GM12864 (cell line): ENCODE data around the gene CDX1.

Experiments used
- DNase-seq: peaks from one replicate; pipeline ENCODE4 v3.0.0-alpha.2; 2011; ENCODE audit warnings: low read depth
- H3K4me3 ChIP-seq: 2 replicates; pipeline ENCODE4 v1.5.1; 2011; ENCODE audit warnings: mild to moderate bottlenecking, low read depth, low read length, control low read depth
- TF ChIP-seq, protein P1 (sequence below): IDR thresholded peaks from 2 replicates; pipeline ENCODE4 v1.5.1; 2011; ENCODE audit warnings: low read depth, mild to moderate bottlenecking, moderate library complexity, low read length, control low read depth, inconsistent platforms; ENCODE audit errors: missing control alignments

Gene CDX1

DNA sequence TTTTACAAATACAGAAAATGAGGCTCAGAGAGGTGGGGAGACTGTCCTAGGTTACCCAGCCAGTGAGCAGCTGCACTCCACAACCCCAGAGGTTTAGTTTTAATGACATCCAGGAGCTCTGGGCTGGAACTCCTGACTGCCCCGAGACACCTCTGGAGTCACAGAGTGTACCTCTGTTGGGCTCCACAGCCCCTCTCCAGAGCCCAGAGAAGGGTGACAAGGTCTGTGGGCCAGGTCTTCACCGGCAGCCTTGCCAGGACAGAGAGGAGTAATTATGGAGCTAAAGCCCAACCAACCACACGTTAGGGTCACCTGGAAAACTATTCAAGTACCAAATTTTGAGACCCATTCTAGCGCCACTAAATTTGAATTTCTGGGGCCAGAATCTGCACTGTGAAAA is 11.1 kb downstream of the CDX1 start:
- no peak overlapping the region for H3K4me3 ChIP-seq
- no peak for DNase-seq
- TF ChIP-seq, protein P1, sequence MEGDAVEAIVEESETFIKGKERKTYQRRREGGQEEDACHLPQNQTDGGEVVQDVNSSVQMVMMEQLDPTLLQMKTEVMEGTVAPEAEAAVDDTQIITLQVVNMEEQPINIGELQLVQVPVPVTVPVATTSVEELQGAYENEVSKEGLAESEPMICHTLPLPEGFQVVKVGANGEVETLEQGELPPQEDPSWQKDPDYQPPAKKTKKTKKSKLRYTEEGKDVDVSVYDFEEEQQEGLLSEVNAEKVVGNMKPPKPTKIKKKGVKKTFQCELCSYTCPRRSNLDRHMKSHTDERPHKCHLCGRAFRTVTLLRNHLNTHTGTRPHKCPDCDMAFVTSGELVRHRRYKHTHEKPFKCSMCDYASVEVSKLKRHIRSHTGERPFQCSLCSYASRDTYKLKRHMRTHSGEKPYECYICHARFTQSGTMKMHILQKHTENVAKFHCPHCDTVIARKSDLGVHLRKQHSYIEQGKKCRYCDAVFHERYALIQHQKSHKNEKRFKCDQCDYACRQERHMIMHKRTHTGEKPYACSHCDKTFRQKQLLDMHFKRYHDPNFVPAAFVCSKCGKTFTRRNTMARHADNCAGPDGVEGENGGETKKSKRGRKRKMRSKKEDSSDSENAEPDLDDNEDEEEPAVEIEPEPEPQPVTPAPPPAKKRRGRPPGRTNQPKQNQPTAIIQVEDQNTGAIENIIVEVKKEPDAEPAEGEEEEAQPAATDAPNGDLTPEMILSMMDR, result no peak

DNA sequence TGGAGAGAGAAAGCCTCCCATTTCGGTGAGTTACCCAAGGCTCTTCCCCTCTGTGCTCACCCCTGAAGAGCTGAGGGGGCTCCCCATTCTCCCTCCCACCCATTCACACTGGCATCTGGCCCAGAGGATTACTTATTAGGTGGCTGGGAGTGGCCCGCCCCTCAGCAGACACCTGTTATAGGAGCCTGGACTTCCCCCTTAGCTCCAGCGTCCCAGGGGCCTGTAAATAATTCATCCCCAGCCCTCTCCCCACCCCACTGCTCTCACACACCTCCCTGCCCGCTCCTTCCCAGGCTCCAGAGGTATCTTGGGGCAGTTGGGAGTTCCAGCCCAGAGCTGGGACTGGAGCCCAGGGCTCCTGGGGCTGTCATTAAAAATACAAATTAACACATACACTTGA is 11.7 kb downstream of the CDX1 start:
- no peak overlapping the region for H3K4me3 ChIP-seq
- no peak for DNase-seq
- TF ChIP-seq, protein P1, result no peak

DNA sequence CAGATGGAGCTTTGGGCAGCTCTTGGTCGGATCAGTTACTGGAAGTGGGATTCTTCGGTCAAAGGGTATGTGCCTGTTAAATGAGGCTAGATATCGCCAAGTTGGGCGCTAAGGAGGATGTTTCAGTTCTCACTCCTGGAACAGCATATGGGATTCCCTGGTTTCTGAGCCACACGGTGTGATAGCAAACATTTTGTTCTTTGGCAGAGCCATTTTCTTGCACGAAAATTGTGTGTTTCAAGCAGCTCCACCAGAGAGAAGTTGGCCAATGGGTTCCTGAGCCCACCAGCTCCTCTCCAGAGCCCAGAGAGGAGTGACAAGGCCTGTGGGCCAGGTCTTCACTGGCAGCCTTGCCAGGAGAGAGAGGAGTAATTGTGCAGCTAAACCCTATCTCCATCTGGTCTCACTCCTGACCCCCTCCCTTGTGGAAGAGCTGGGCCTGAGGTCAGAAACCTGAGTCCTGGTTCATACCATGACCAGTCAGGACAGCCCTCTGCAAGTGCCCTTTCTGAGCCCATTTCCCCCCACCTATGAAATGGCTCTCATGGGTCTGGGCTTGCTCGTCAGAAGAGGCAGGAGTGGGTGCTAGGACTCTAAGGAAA is 12.5 kb downstream of the CDX1 start:
- H3K4me3 ChIP-seq, result no peak overlapping the region
- TF ChIP-seq, protein P1, result no peak
- no peak for DNase-seq

DNA sequence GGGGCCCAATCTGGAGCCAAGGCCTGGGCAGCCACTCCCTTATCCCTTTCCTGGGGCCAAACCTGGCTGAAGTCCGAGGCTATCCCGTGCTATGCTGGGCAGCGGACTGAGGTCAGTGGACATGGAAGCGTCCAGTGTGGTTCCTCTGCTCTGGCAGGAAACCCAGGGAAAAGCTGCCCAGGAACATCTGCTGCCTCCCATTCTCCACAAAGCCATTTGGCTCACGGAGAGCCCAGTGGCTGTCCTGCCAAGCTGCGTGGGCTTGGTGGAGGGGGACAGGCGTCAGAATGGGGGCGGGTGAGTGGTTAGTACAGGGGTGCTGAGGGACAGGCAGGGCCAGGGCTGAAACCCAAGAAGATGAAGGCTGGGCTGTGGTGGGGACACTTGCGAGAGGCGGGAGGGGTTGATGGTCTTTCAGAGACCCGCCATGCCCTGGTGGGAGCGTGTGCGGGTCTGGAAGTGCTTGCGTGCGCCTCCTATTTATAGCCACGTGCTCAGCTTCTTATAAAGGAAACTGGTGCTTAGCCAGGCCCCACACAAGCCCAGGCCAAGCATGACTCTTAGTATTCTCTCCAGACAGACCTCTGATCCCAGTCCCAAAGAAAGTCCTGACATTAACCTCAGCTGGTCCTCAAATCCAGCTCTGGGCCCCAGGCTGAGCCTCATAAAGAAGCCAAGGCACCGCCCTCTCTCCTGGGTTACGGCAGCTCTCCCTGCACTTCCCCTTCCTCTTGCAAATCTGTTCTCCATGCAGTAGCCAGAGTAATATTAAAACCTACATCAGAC is 13.9 kb downstream of the CDX1 start:
- no peak for DNase-seq
- TF ChIP-seq, protein P1, result no peak
- H3K4me3 ChIP-seq, result no peak overlapping the region

DNA sequence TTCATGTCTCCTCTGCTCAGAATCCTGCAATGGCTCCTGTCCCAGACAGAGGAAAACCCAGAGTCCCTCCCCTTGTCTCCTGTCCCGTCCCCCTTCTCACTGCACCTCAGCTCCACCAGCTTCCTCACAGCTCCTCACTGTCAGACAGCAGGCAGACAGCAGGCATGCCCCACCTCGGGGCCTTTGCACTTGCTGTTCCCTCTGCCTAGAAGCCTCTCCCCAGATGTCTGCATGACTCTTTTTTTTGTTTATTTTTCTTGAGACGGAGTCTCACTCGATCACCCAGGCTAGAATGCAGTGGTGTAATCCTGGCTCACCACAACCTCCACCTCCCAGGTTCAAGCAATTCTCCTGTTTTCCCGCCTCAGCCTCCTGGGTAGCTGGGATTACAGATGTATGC is 14.4 kb downstream of the CDX1 start:
- TF ChIP-seq, protein P1, result no peak
- no peak for DNase-seq
- no peak overlapping the region for H3K4me3 ChIP-seq

DNA sequence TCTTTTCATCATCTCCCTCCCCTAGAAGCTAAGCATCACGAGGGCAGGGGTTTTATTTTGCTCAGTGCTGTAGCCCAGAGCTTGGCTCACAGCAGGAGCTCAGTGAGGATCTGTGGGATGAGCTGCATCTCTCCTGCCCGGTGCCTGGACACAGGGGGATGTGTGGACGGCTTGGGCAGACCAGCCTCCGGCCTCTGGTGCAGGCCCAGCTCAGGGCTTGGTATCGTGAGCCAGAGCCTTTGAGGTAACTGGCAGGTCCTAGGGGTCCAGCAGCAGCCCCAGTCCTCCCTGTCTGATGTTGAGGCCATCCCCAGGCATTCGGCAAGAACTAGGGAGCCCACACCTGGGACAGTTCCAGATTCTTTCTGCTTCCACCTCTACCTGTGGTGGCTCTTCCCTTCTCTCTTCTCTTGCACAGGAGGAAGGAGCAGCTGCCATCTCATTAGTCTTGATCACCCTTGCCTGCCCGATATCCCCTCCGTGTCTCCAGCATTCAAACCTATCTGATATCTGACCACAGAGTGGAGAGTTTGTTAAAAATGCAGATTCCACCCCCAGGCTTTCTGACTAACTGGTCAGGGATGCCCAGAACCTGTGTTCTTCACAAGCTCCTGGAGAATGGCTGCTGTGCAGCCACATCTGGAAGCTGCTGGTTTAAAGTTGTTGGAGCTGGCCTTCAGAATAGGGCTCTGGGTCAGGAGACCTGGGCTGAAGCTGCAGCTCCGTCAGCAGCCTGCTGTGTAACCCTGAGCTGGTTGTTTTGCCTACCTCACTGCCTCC is 15.4 kb downstream of the CDX1 start:
- TF ChIP-seq, protein P1, result no peak
- H3K4me3 ChIP-seq, result no peak overlapping the region
- no peak for DNase-seq
